GM12873 (cell line): ENCODE results near the gene CACNA1A.

ENCODE experiments used
- CTCF ChIP-seq: IDR thresholded peaks from 2 replicates; pipeline ENCODE4 v1.5.1; 2012; ENCODE audit warnings: low read depth, mild to moderate bottlenecking, moderate library complexity, low read length, control low read depth; ENCODE audit not compliant: insufficient read depth; ENCODE audit errors: missing control alignments

CACNA1A gene

GRCh38 chr19:13210339-13210775 lies 295.9 kb downstream of the CACNA1A start:
- TF ChIP-seq CTCF, result no peak

- TF ChIP-seq CTCF, result peak; percentile 1
Observed at GRCh38 chr19:13209484-13210338, 296.6 kb downstream of the CACNA1A start.

GRCh38 chr19:13208672-13209483 lies 297.4 kb downstream of the CACNA1A start:
- TF ChIP-seq CTCF, result no peak

GRCh38 chr19:13207846-13208671 lies 298.2 kb downstream of the CACNA1A start:
- TF ChIP-seq CTCF, result no peak

GRCh38 chr19:13207237-13207845 lies 298.9 kb downstream of the CACNA1A start:
- no peak for TF ChIP-seq CTCF

GRCh38 chr19:13206587-13206986 lies 299.7 kb downstream of the CACNA1A start:
- TF ChIP-seq CTCF, result no peak

- no peak for TF ChIP-seq CTCF
Observed at GRCh38 chr19:13198634-13199033, 307.6 kb downstream of the CACNA1A start.
